ENCODE measurements around the gene EPHB6.

The EPHB6 gene

GRCh38 chr7:142827951-142828500 is 26.9 kb upstream of the EPHB6 start:
- DNase-seq (ENCODE audit: low read depth), result no peak
- TF ChIP-seq, protein P1, sequence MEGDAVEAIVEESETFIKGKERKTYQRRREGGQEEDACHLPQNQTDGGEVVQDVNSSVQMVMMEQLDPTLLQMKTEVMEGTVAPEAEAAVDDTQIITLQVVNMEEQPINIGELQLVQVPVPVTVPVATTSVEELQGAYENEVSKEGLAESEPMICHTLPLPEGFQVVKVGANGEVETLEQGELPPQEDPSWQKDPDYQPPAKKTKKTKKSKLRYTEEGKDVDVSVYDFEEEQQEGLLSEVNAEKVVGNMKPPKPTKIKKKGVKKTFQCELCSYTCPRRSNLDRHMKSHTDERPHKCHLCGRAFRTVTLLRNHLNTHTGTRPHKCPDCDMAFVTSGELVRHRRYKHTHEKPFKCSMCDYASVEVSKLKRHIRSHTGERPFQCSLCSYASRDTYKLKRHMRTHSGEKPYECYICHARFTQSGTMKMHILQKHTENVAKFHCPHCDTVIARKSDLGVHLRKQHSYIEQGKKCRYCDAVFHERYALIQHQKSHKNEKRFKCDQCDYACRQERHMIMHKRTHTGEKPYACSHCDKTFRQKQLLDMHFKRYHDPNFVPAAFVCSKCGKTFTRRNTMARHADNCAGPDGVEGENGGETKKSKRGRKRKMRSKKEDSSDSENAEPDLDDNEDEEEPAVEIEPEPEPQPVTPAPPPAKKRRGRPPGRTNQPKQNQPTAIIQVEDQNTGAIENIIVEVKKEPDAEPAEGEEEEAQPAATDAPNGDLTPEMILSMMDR (IDR thresholded peaks at IDR 0.05; ENCODE audit: low read depth, low read length), result no peak
- TF ChIP-seq MYC (IDR thresholded peaks at IDR 0.05; ENCODE audit: low read depth, low read length), result no peak
- TF ChIP-seq POLR2A (IDR thresholded peaks at IDR 0.05; ENCODE audit: extremely low read depth, insufficient read length), result no peak
- TF ChIP-seq MAX (IDR thresholded peaks at IDR 0.05; ENCODE audit: low read depth, low read length), result no peak
- no peak overlapping the region for H3K4me3 ChIP-seq (ENCODE audit: low read depth, low read length)

- no peak for DNase-seq (ENCODE audit: low read depth)
- TF ChIP-seq, protein P1 (IDR thresholded peaks at IDR 0.05; ENCODE audit: low read depth, low read length), result no peak
- TF ChIP-seq MYC (IDR thresholded peaks at IDR 0.05; ENCODE audit: low read depth, low read length), result no peak
- no peak for TF ChIP-seq POLR2A (IDR thresholded peaks at IDR 0.05; ENCODE audit: extremely low read depth, insufficient read length)
- no peak for TF ChIP-seq MAX (IDR thresholded peaks at IDR 0.05; ENCODE audit: low read depth, low read length)
- no peak overlapping the region for H3K4me3 ChIP-seq (ENCODE audit: low read depth, low read length)
These were observed 22.5 kb upstream of the EPHB6 start for GRCh38 chr7:142832417-142832816.

DNA sequence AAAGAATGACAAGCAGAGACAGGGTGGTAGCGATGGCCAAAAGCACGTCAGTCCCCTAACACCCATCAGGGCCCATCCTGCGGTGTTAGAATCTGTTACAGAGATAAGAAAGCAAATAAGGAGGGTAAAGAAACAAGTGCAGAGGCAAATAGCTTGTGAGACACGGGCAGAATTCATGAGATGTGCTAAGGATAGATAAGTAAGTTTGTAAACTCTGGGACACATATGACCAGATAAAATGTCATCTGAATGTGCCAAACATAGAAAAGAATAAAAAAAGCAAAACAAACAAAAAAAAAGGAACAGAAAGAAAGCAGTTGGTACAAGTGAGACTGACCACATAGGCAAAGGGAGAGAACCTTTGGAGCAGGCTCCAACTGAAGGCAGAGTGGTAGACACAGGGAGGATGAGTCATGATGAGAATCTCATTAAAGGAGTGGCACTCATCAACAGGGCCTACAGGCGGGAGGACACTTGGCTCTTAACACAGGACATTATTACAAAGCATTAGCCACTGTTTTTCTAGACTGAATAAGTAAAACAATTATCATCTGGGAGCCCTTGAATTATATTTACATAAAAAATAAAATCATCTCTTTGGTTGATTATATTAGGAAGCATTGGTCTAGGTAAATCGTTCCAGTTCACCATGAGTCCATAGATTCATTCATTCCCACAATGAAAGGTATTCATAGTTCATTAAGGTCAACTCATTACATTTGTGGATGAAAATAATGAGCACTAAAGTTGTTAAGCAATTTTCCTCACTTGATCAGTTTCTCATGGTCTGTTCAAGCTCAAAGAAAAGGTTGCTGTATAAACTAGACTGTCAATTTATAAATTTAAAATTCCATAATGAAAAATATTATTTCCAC is 21.5 kb upstream of the EPHB6 start:
- TF ChIP-seq MYC (IDR thresholded peaks at IDR 0.05; ENCODE audit: low read depth, low read length) (no peak), MAX (IDR thresholded peaks at IDR 0.05; ENCODE audit: low read depth, low read length) (no peak), POLR2A (IDR thresholded peaks at IDR 0.05; ENCODE audit: extremely low read depth, insufficient read length) (no peak)
- TF ChIP-seq, protein P1 (IDR thresholded peaks at IDR 0.05; ENCODE audit: low read depth, low read length), result no peak
- DNase-seq (ENCODE audit: low read depth), result peak; percentile 49
- no peak overlapping the region for H3K4me3 ChIP-seq (ENCODE audit: low read depth, low read length)

DNA sequence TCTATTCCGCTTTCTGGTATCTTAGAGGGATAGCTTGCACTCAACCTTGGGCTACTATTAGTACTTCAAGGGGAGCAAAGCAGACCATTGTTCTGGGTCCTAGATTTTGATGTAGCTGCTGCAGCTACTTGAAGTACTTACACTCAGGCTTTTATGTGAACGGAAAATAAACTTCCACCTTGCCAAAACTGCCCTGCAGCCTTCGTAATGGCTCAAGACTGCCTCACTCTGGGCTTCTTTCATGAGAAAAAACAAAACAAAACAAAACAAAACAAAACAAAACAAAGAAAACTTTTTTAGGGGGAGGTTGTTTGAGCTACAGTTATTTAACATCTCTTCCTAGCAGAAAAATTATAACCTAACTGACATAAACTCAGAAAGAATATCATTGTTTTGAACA is 19.4 kb upstream of the EPHB6 start:
- H3K4me3 ChIP-seq (ENCODE audit: low read depth, low read length), result no peak overlapping the region
- TF ChIP-seq MYC (IDR thresholded peaks at IDR 0.05; ENCODE audit: low read depth, low read length) (no peak), POLR2A (IDR thresholded peaks at IDR 0.05; ENCODE audit: extremely low read depth, insufficient read length) (no peak), MAX (IDR thresholded peaks at IDR 0.05; ENCODE audit: low read depth, low read length) (no peak)
- TF ChIP-seq, protein P1 (IDR thresholded peaks at IDR 0.05; ENCODE audit: low read depth, low read length), result no peak
- DNase-seq (ENCODE audit: low read depth), result no peak

- H3K4me3 ChIP-seq (ENCODE audit: low read depth, low read length), result no peak overlapping the region
- no peak for DNase-seq (ENCODE audit: low read depth)
- TF ChIP-seq, protein P1 (IDR thresholded peaks at IDR 0.05; ENCODE audit: low read depth, low read length), result no peak
- TF ChIP-seq MAX (IDR thresholded peaks at IDR 0.05; ENCODE audit: low read depth, low read length) (no peak), POLR2A (IDR thresholded peaks at IDR 0.05; ENCODE audit: extremely low read depth, insufficient read length) (no peak), MYC (IDR thresholded peaks at IDR 0.05; ENCODE audit: low read depth, low read length) (no peak)
These were observed 18.4 kb upstream of the EPHB6 start for GRCh38 chr7:142836426-142836825.

All from NB4 (cell line).